ENCODE data around the gene FAT3. TPM values are rescaled to one million over a fixed set of nuclear protein-coding genes. Genes with fewer than 3 reads are reported as not detected.

FAT3 gene
- 8.7 and 10.2 TPM in 2 replicates for polyA plus RNA-seq

GRCh38 chr11:92224407-92225124 lies at the start of gene FAT3:
TSS of gene FAT3 (plus strand) at chr11:92224818. CDS start at chr11:92352113, 127,295 bp downstream.

All from Purkinje cell (primary cell).